Stomach smooth muscle (tissue), 2 donors: ENCODE results near the gene ETFB.
A peak's percentile ranks its signal among the peaks of the same experiment; 100 is the strongest.

ENCODE experiments used
- H3K27ac ChIP-seq: one replicate; pipeline ENCODE4 v1.7.0; 2013; ENCODE audit warnings: mild to moderate bottlenecking, low read length, inconsistent platforms
- H3K27me3 ChIP-seq, 2 donors: one replicate each; pipeline ENCODE4 v1.7.0; 2013; ENCODE audit warnings: low read length in 2 of 2; ENCODE audit not compliant: insufficient read depth in 2 of 2, control insufficient read depth in 1 of 2
- H3K36me3 ChIP-seq, 2 donors: one replicate each; pipeline ENCODE4 v1.7.0; 2013; ENCODE audit warnings: low read length in 2 of 2; ENCODE audit not compliant: control insufficient read depth in 2 of 2, insufficient read depth in 2 of 2
- H3K4me1 ChIP-seq: one replicate; pipeline ENCODE4 v1.7.0; 2013; ENCODE audit warnings: low read length; ENCODE audit not compliant: control insufficient read depth, insufficient read depth
- H3K4me3 ChIP-seq, 2 donors: one replicate each; pipeline ENCODE4 v1.7.0; 2013; ENCODE audit warnings: low read length in 2 of 2
- H3K9ac ChIP-seq, 2 donors: one replicate each; pipeline ENCODE4 v1.7.0; 2013; ENCODE audit warnings: low read length in 2 of 2, mild to moderate bottlenecking in 1 of 2
- H3K9me3 ChIP-seq, 2 donors: one replicate each; pipeline ENCODE4 v1.7.0; 2013; ENCODE audit warnings: low read length in 2 of 2; ENCODE audit not compliant: control insufficient read depth in 2 of 2
- donor health status: healthy.
- donor health status: Pancreatic carcinoma.

The ETFB gene

GRCh38 chr19:51394050-51394836, 28.1 kb upstream of the ETFB start:
- peaks cover 0 to 3% of the 10 kb centered on the region in 2 donors for H3K27me3 ChIP-seq
- H3K9ac ChIP-seq = peak overlapping the region; percentile 74 to 86
- H3K27ac ChIP-seq = peak overlapping the region; percentile 77
- H3K36me3 ChIP-seq = no peaks in the 10 kb centered on the region
- peak overlapping the region; percentile 65 to 75 for H3K4me3 ChIP-seq
- no peaks in the 10 kb centered on the region for H3K9me3 ChIP-seq
- peaks cover 11% of the 10 kb centered on the region for H3K4me1 ChIP-seq

GRCh38 chr19:51392701-51393100, 26.5 kb upstream of the ETFB start:
- Histone ChIP-seq H3K9ac (no peak overlapping the region), H3K36me3 (no peaks in the 10 kb centered on the region), H3K4me1 (peaks cover 11% of the 10 kb centered on the region), H3K27ac (no peak overlapping the region), H3K27me3 (peaks cover 0 to 3% of the 10 kb centered on the region in 2 donors), H3K4me3 (no peak overlapping the region), H3K9me3 (no peaks in the 10 kb centered on the region)

- peaks cover 0 to 3% of the 10 kb centered on the region in 2 donors for H3K27me3 ChIP-seq
- no peaks in the 10 kb centered on the region for H3K36me3 ChIP-seq
- H3K9me3 ChIP-seq = no peaks in the 10 kb centered on the region
- H3K4me1 ChIP-seq = peaks cover 11% of the 10 kb centered on the region
- H3K9ac ChIP-seq = no peak overlapping the region
- H3K4me3 ChIP-seq = no peak overlapping the region
- H3K27ac ChIP-seq = no peak overlapping the region
These were observed 25.0 kb upstream of the ETFB start for GRCh38 chr19:51391073-51391611.

GRCh38 chr19:51389143-51389542, 23.0 kb upstream of the ETFB start:
- Histone ChIP-seq H3K27me3 (peaks cover 0 to 3% of the 10 kb centered on the region in 2 donors), H3K4me1 (peaks cover 5% of the 10 kb centered on the region), H3K9ac (no peak overlapping the region), H3K9me3 (no peaks in the 10 kb centered on the region), H3K36me3 (no peaks in the 10 kb centered on the region), H3K27ac (no peak overlapping the region), H3K4me3 (no peak overlapping the region)

- Histone ChIP-seq H3K4me3 (no peak within 1 kb of the TSS), H3K27ac (no peak within 1 kb of the TSS), H3K9ac (no peak within 1 kb of the TSS), H3K9me3 (no peaks in the 10 kb centered on the region), H3K4me1 (no peaks in the 10 kb centered on the region), H3K36me3 (no peaks in the 10 kb centered on the region), H3K27me3 (peaks cover 0 to 3% of the 10 kb centered on the region in 2 donors)
These were observed 21.8 kb upstream of the ETFB start, which contains the start of gene LIM2 for GRCh38 chr19:51387924-51388389. LIM2 (minus strand) TSS chr19:51387974; CDS start chr19:51387443, 531 bp downstream.

- Histone ChIP-seq H3K36me3 (no peaks in the 10 kb centered on the region), H3K9ac (no peak overlapping the region), H3K27ac (no peak overlapping the region), H3K27me3 (peaks cover 0 to 3% of the 10 kb centered on the region in 2 donors), H3K4me1 (no peaks in the 10 kb centered on the region), H3K9me3 (no peaks in the 10 kb centered on the region), H3K4me3 (no peak overlapping the region)
These were observed 20.8 kb upstream of the ETFB start for GRCh38 chr19:51386882-51387520.

- Histone ChIP-seq H3K27ac (no peak overlapping the region), H3K4me3 (no peak overlapping the region), H3K27me3 (no peaks in the 10 kb centered on the region), H3K9ac (no peak overlapping the region), H3K4me1 (no peaks in the 10 kb centered on the region), H3K9me3 (peaks cover 3 to 5% of the 10 kb centered on the region in 2 donors), H3K36me3 (no peaks in the 10 kb centered on the region)
These were observed 15.8 kb upstream of the ETFB start for GRCh38 chr19:51382004-51382403.

- no peak overlapping the region for H3K27ac ChIP-seq
- H3K27me3 ChIP-seq = no peaks in the 10 kb centered on the region
- no peaks in the 10 kb centered on the region for H3K4me1 ChIP-seq
- H3K9ac ChIP-seq = no peak overlapping the region
- no peak overlapping the region for H3K4me3 ChIP-seq
- H3K9me3 ChIP-seq = peaks cover 3 to 5% of the 10 kb centered on the region in 2 donors
- H3K36me3 ChIP-seq = no peaks in the 10 kb centered on the region
These were observed 14.2 kb upstream of the ETFB start for GRCh38 chr19:51380379-51380778.

GRCh38 chr19:51377422-51377821, 11.2 kb upstream of the ETFB start:
- H3K9me3 ChIP-seq = peaks cover 3 to 5% of the 10 kb centered on the region in 2 donors
- H3K9ac ChIP-seq = no peak overlapping the region
- H3K4me1 ChIP-seq = no peaks in the 10 kb centered on the region
- H3K27me3 ChIP-seq = peaks cover 0 to 2% of the 10 kb centered on the region in 2 donors
- no peaks in the 10 kb centered on the region for H3K36me3 ChIP-seq
- H3K27ac ChIP-seq = no peak overlapping the region
- no peak overlapping the region for H3K4me3 ChIP-seq

GRCh38 chr19:51375504-51376221, 9.5 kb upstream of the ETFB start:
- Histone ChIP-seq H3K9ac (no peak overlapping the region), H3K4me3 (no peak overlapping the region), H3K4me1 (no peaks in the 10 kb centered on the region), H3K27ac (no peak overlapping the region), H3K36me3 (no peaks in the 10 kb centered on the region), H3K27me3 (peaks cover 0 to 2% of the 10 kb centered on the region in 2 donors), H3K9me3 (no peaks in the 10 kb centered on the region)
